ENCODE measurements around the gene ADD3. TPM values are rescaled to one million over a fixed set of nuclear protein-coding genes. Genes with fewer than 3 reads are reported as not detected.

The ADD3 gene
- total RNA-seq, 1 donor, result 536 TPM

DNA sequence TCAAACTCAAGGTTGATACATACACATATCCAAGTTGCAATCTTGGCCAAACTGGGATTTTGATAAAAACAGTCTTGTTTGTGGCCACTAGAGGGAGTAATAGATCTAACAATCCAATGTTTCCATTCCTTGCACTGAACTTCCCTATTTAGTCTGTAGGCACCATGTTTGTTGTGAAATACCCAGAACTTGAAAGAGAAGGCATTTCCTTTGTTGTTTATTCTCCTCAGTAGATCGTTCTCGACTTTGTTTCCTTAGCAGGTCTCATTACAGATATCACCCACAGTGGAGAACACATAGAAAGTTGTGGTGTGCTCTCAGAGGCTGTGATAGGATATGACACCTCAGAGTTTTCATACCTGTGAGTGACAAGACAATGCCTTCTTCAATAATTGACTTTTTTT is 129.4 kb downstream of the ADD3 start:
- no peaks in the 10 kb centered on the region for H3K9me3 ChIP-seq (ENCODE audit: low read depth, low read length)
- H3K4me1 ChIP-seq (ENCODE audit: insufficient read depth, low read length), result peaks cover 30% of the 10 kb centered on the region
- no peaks in the 10 kb centered on the region for H3K27me3 ChIP-seq (ENCODE audit: insufficient read depth, low read length)
- no peak overlapping the region for H3K4me3 ChIP-seq (ENCODE audit: low read length)

GRCh38 chr10:110138197-110138812 is 130.5 kb downstream of the ADD3 start:
- peaks cover 35% of the 10 kb centered on the region for H3K4me1 ChIP-seq (ENCODE audit: insufficient read depth, low read length)
- H3K9me3 ChIP-seq (ENCODE audit: low read depth, low read length), result no peaks in the 10 kb centered on the region
- no peaks in the 10 kb centered on the region for H3K27me3 ChIP-seq (ENCODE audit: insufficient read depth, low read length)
- H3K4me3 ChIP-seq (ENCODE audit: low read length), result no peak overlapping the region

DNA sequence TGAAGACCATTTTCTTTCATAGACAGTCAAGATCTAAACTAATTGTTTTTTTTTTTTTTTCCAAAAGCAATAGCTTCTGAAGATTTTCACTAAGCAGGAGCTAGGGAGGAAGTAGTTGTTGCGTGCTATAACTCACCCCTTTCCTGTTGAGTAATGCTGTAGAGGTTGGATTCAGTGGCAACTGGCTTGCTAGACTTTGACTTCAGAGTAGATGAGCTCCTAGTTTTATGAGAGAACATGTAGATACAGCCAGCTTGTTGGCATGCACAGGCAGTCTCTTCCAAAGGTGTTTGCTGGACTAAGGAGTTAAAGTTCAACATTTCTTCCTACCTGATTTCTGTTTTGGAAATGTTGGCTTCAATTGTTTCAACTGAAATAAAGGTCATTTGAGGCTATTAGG is 133.4 kb downstream of the ADD3 start:
- no peaks in the 10 kb centered on the region for H3K27me3 ChIP-seq (ENCODE audit: insufficient read depth, low read length)
- no peak overlapping the region for H3K4me3 ChIP-seq (ENCODE audit: low read length)
- peaks cover 35% of the 10 kb centered on the region for H3K4me1 ChIP-seq (ENCODE audit: insufficient read depth, low read length)
- H3K9me3 ChIP-seq (ENCODE audit: low read depth, low read length), result no peaks in the 10 kb centered on the region

GRCh38 chr10:110141871-110142635 is 134.3 kb downstream of the ADD3 start:
- Histone ChIP-seq H3K4me1 (ENCODE audit: insufficient read depth, low read length) (peaks cover 34% of the 10 kb centered on the region), H3K4me3 (ENCODE audit: low read length) (no peak overlapping the region), H3K9me3 (ENCODE audit: low read depth, low read length) (no peaks in the 10 kb centered on the region), H3K27me3 (ENCODE audit: insufficient read depth, low read length) (no peaks in the 10 kb centered on the region)

DNA sequence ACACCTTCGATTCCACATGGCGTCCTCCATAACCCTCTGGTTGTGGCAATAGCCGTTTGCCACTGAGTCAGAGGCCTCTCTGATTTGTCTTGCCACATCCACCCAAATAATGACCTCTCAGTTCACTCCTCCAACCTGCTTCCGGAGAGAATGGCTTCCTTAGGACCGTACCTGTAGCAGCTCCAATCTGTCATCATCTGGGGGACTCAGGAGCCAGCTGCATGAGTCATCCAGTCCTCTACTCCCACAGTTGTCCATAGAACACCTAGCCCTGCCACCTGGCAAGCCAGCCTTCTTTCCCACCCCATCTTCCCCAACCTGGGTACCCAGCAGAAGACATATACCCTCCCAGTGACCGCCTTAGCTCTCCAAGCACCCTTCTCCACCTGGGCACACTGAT is 135.2 kb downstream of the ADD3 start:
- Histone ChIP-seq H3K4me1 (ENCODE audit: insufficient read depth, low read length) (peaks cover 25% of the 10 kb centered on the region), H3K9me3 (ENCODE audit: low read depth, low read length) (no peaks in the 10 kb centered on the region), H3K4me3 (ENCODE audit: low read length) (no peak overlapping the region), H3K27me3 (ENCODE audit: insufficient read depth, low read length) (no peaks in the 10 kb centered on the region)

GRCh38 chr10:110144507-110144906 is 136.7 kb downstream of the ADD3 start:
- Histone ChIP-seq H3K4me3 (ENCODE audit: low read length) (no peak overlapping the region), H3K4me1 (ENCODE audit: insufficient read depth, low read length) (peaks cover 24% of the 10 kb centered on the region), H3K27me3 (ENCODE audit: insufficient read depth, low read length) (no peaks in the 10 kb centered on the region), H3K9me3 (ENCODE audit: low read depth, low read length) (no peaks in the 10 kb centered on the region)

DNA sequence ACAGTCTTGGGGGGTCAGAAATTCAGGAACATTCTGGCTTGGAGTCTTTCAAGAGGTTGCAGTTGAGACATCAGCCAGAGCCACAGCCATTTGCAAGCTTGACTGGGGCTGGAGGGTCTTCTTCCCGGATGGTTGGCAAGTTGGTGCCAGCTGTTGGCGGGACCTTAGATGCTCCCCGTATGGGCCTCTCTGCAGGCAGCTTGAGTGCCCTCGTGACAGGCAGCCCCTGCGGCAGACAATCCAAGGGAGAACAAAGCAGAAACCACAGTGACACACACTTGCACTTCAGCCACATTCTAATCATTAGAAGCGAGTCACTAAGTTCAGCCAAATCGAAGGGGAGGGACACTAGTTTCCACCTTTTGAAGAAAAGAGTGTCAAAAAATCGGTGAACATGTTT is 140.2 kb downstream of the ADD3 start:
- Histone ChIP-seq H3K27me3 (ENCODE audit: insufficient read depth, low read length) (peaks cover 6% of the 10 kb centered on the region), H3K4me3 (ENCODE audit: low read length) (no peak overlapping the region), H3K4me1 (ENCODE audit: insufficient read depth, low read length) (peaks cover 13% of the 10 kb centered on the region), H3K9me3 (ENCODE audit: low read depth, low read length) (no peaks in the 10 kb centered on the region)

- peaks cover 11% of the 10 kb centered on the region for H3K27me3 ChIP-seq (ENCODE audit: insufficient read depth, low read length)
- H3K4me1 ChIP-seq (ENCODE audit: insufficient read depth, low read length), result peaks cover 13% of the 10 kb centered on the region
- no peaks in the 10 kb centered on the region for H3K9me3 ChIP-seq (ENCODE audit: low read depth, low read length)
- H3K4me3 ChIP-seq (ENCODE audit: low read length), result no peak overlapping the region
Observed at GRCh38 chr10:110149259-110149658, 141.5 kb downstream of the ADD3 start.

GRCh38 chr10:110150046-110150445 is 142.3 kb downstream of the ADD3 start:
- Histone ChIP-seq H3K27me3 (ENCODE audit: insufficient read depth, low read length) (peaks cover 19% of the 10 kb centered on the region), H3K4me1 (ENCODE audit: insufficient read depth, low read length) (peaks cover 13% of the 10 kb centered on the region), H3K4me3 (ENCODE audit: low read length) (no peak overlapping the region), H3K9me3 (ENCODE audit: low read depth, low read length) (no peaks in the 10 kb centered on the region)

GRCh38 chr10:110150981-110151380 is 143.2 kb downstream of the ADD3 start:
- Histone ChIP-seq H3K9me3 (ENCODE audit: low read depth, low read length) (no peaks in the 10 kb centered on the region), H3K27me3 (ENCODE audit: insufficient read depth, low read length) (peaks cover 21% of the 10 kb centered on the region), H3K4me1 (ENCODE audit: insufficient read depth, low read length) (peaks cover 15% of the 10 kb centered on the region), H3K4me3 (ENCODE audit: low read length) (no peak overlapping the region)

GRCh38 chr10:110151467-110151866 is 143.7 kb downstream of the ADD3 start:
- Histone ChIP-seq H3K27me3 (ENCODE audit: insufficient read depth, low read length) (peaks cover 21% of the 10 kb centered on the region), H3K4me3 (ENCODE audit: low read length) (no peak overlapping the region), H3K9me3 (ENCODE audit: low read depth, low read length) (no peaks in the 10 kb centered on the region), H3K4me1 (ENCODE audit: insufficient read depth, low read length) (peaks cover 20% of the 10 kb centered on the region)

GRCh38 chr10:110151971-110152370 is 144.2 kb downstream of the ADD3 start:
- H3K9me3 ChIP-seq (ENCODE audit: low read depth, low read length), result no peaks in the 10 kb centered on the region
- H3K4me1 ChIP-seq (ENCODE audit: insufficient read depth, low read length), result peaks cover 25% of the 10 kb centered on the region
- H3K27me3 ChIP-seq (ENCODE audit: insufficient read depth, low read length), result peaks cover 21% of the 10 kb centered on the region
- H3K4me3 ChIP-seq (ENCODE audit: low read length), result no peak overlapping the region

DNA sequence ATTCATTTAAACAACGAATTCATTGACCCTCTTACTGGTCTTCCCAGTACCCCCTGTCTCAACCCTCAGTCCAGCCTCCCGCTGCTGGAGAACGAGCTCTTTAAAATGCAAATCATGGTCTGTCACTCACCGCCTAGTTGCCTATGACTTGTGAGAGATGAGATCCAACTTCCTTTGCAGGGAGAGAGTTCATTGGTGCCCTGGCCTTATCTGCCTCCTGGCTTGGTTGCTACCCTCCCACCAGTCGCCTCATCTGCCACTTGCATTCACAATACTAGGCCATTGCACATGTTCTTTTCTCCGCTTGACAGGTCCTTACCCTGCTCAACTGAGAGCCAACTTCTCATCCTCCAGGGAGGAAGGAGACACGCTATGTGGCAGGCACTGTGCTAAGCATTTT is 145.6 kb downstream of the ADD3 start:
- Histone ChIP-seq H3K9me3 (ENCODE audit: low read depth, low read length) (no peaks in the 10 kb centered on the region), H3K4me3 (ENCODE audit: low read length) (no peak overlapping the region), H3K4me1 (ENCODE audit: insufficient read depth, low read length) (peaks cover 39% of the 10 kb centered on the region), H3K27me3 (ENCODE audit: insufficient read depth, low read length) (peaks cover 32% of the 10 kb centered on the region)

- Histone ChIP-seq H3K4me1 (ENCODE audit: insufficient read depth, low read length) (peaks cover 59% of the 10 kb centered on the region), H3K9me3 (ENCODE audit: low read depth, low read length) (no peaks in the 10 kb centered on the region), H3K27me3 (ENCODE audit: insufficient read depth, low read length) (peaks cover 55% of the 10 kb centered on the region), H3K4me3 (ENCODE audit: low read length) (no peak overlapping the region)
Observed at GRCh38 chr10:110156046-110156445, 148.3 kb downstream of the ADD3 start.

GRCh38 chr10:110158051-110159005 is 150.5 kb downstream of the ADD3 start:
- H3K4me3 ChIP-seq (ENCODE audit: low read length), result no peak overlapping the region
- H3K4me1 ChIP-seq (ENCODE audit: insufficient read depth, low read length), result peaks cover 55% of the 10 kb centered on the region
- H3K9me3 ChIP-seq (ENCODE audit: low read depth, low read length), result no peaks in the 10 kb centered on the region
- peaks cover 55% of the 10 kb centered on the region for H3K27me3 ChIP-seq (ENCODE audit: insufficient read depth, low read length)

Data from mononuclear cell (primary cell).